NCI-H82 treated with DMSO at 0.1 percent for 48 hours (cell line): ENCODE measurements around the gene BCKDHA.
"Not testable (repeated sequence)": the region's sequence is repeated elsewhere in the genome, so short reads cannot be mapped to it uniquely, and the experiment has no call there.

Source experiments
- DNase-seq: peaks from one replicate; lab custom pipeline; 2025; ENCODE audit not compliant: unreplicated experiment; lab: John Stamatoyannopoulos, UW

BCKDHA gene

GRCh38 chr19:41403181-41403970 is 5.8 kb downstream of the BCKDHA start:
- no peak for DNase-seq

- DNase-seq = no peak
These were observed 8.2 kb downstream of the BCKDHA start for GRCh38 chr19:41405776-41406175.

- DNase-seq = no peak
These were observed 9.7 kb downstream of the BCKDHA start for GRCh38 chr19:41407271-41407670.

- DNase-seq = no peak
These were observed 10.6 kb downstream of the BCKDHA start for GRCh38 chr19:41408256-41408655.

- not testable (repeated sequence) for DNase-seq
These were observed 11.2 kb downstream of the BCKDHA start for GRCh38 chr19:41408846-41409245.

GRCh38 chr19:41409288-41409687 is 11.7 kb downstream of the BCKDHA start:
- no peak for DNase-seq

GRCh38 chr19:41410336-41411054 is 12.9 kb downstream of the BCKDHA start:
- no peak for DNase-seq

- no peak for DNase-seq
These were observed 13.7 kb downstream of the BCKDHA start for GRCh38 chr19:41411100-41411967.

GRCh38 chr19:41411968-41412265 is 14.3 kb downstream of the BCKDHA start:
- DNase-seq = no peak

- DNase-seq = no peak
These were observed 15.3 kb downstream of the BCKDHA start for GRCh38 chr19:41412953-41413352.

- no peak for DNase-seq
These were observed 16.3 kb downstream of the BCKDHA start for GRCh38 chr19:41413947-41414346.

GRCh38 chr19:41414461-41414860 is 16.8 kb downstream of the BCKDHA start:
- DNase-seq = no peak

- DNase-seq = no peak
These were observed 17.5 kb downstream of the BCKDHA start for GRCh38 chr19:41415154-41415571.

GRCh38 chr19:41416194-41416674 is 18.6 kb downstream of the BCKDHA start:
- DNase-seq = no peak

GRCh38 chr19:41420101-41420880 is 22.7 kb downstream of the BCKDHA start:
- no peak for DNase-seq

- no peak for DNase-seq
These were observed 23.7 kb downstream of the BCKDHA start for GRCh38 chr19:41421314-41421713.

GRCh38 chr19:41421973-41422372 is 24.4 kb downstream of the BCKDHA start:
- no peak for DNase-seq

GRCh38 chr19:41422456-41422855 is 24.8 kb downstream of the BCKDHA start:
- DNase-seq = no peak

- DNase-seq = no peak
These were observed 25.3 kb downstream of the BCKDHA start for GRCh38 chr19:41422955-41423354.

- DNase-seq = no peak
These were observed 26.9 kb downstream of the BCKDHA start for GRCh38 chr19:41424335-41425173.
